GM12892 (cell line): ENCODE measurements around the gene TRIO.

Experiments
- POLR2A ChIP-seq: IDR thresholded peaks from 2 replicates; pipeline ENCODE4 v1.6.1; 2011; ENCODE audit warnings: low read depth, low read length, control low read depth
- POLR2AphosphoS5 ChIP-seq: IDR thresholded peaks from 2 replicates; pipeline ENCODE4 v1.6.1; 2011; ENCODE audit warnings: low read depth, low read length, control low read depth
- TAF1 ChIP-seq: IDR thresholded peaks from 2 replicates; pipeline ENCODE4 v1.6.1; 2011; ENCODE audit warnings: low read depth, mild to moderate bottlenecking, control low read depth, low read length, borderline replicate concordance

- TF ChIP-seq POLR2A (no peak), POLR2AphosphoS5 (no peak), TAF1 (no peak)
Observed at GRCh38 chr5:14239951-14240350, 96.8 kb downstream of the TRIO start.
